Spleen (tissue), 7 donors: ENCODE data around the gene ABHD6.

Experiments
- CTCF ChIP-seq, 11 experiments: fragments of 200-600 bp in 7 of 11; fragments of 450-650 bp in 4 of 11; sonication (generic) in 4 of 11; IDR thresholded peaks in 8 of 11; conservative IDR thresholded peaks in 3 of 11; 1 replicate in 7 of 11; 2 replicates in 4 of 11; pipeline versions ENCODE4 v1.4.0 to v1.8.0; 2016 to 2021; ENCODE audit warnings: antibody characterized with exemption in 11 of 11, inconsistent platforms in 4 of 11, mild to moderate bottlenecking in 1 of 11
- POLR2AphosphoS5 ChIP-seq, 3 donors: sonication (generic); formaldehyde crosslinking; IDR thresholded peaks; one replicate each; pipeline ENCODE4 v1.5.1; 2017; ENCODE audit warnings: antibody characterized with exemption in 3 of 3
- donor health status: DM: no; HTN: no; CAD: no; lungs with moderate emphysema.
- donor health status: DM: no; HTN: no; CAD: no.
- donor health status: DM: no; HTN: no; CAD: no.

- no peak for TF ChIP-seq CTCF (IDR thresholded peaks at IDR 0.05 in 8 of 11, conservative IDR thresholded peaks at IDR 0.05 in 3 of 11)
- peak in 2 of 3 donors; percentile 50 to 64 for TF ChIP-seq POLR2AphosphoS5 (IDR thresholded peaks at IDR 0.05)
Observed at GRCh38 chr3:58250093-58250707, 12.6 kb downstream of the ABHD6 start.
